CD4-positive, alpha-beta T cell (primary cell): ENCODE measurements around the gene HS3ST3B1. TPM values are rescaled to one million over a fixed set of nuclear protein-coding genes. Genes with fewer than 3 reads are reported as not detected.

Source experiments
- ATAC-seq: fragments of 200-7000 bp; cut with Tn5 transposase; one replicate; pipeline ENCODE4 v1.10.0; 2022; ENCODE audit warnings: mild to moderate bottlenecking; ENCODE audit not compliant: poor library complexity
- CTCF ChIA-PET: fragments of 350-600 bp; sonication (Branson Sonifier 250); formaldehyde crosslinking; loops from one replicate; lab custom pipeline; 2021; ENCODE audit warnings: antibody characterized with exemption, inconsistent platforms; lab: Charles Lee
- POLR2A ChIA-PET: fragments of 350-600 bp; sonication (Branson Sonifier 250); formaldehyde crosslinking; loops from one replicate; lab custom pipeline; 2021; ENCODE audit warnings: antibody characterized with exemption, inconsistent platforms; lab: Charles Lee
- DNase-seq, 14 experiments: peaks; one replicate each; pipeline ENCODE4 v3.0.0-alpha.2; 2013 to 2020; ENCODE audit warnings: mixed read lengths in 2 of 14
- H3K27ac ChIP-seq, 2 donors: one replicate each; pipeline versions ENCODE4 v1.5.1 to v1.7.0; 2013; ENCODE audit warnings: low read length in 2 of 2, low read depth in 1 of 2, mild to moderate bottlenecking in 1 of 2
- H3K27me3 ChIP-seq, 2 experiments: 1 replicate in 1 of 2; 2 replicates in 1 of 2; pipeline versions ENCODE4 v1.6.1 to v1.7.0; 2013; ENCODE audit warnings: low read length in 2 of 2, control low read depth in 1 of 2, mild to moderate bottlenecking in 1 of 2, moderate library complexity in 1 of 2; ENCODE audit not compliant: insufficient read depth in 2 of 2, control insufficient read depth in 1 of 2
- H3K36me3 ChIP-seq: one replicate; pipeline ENCODE4 v1.6.1; 2013; ENCODE audit warnings: low read length, control low read depth; ENCODE audit not compliant: insufficient read depth
- H3K4me1 ChIP-seq: one replicate; pipeline ENCODE4 v1.6.1; 2013; ENCODE audit warnings: low read length, control low read depth; ENCODE audit not compliant: insufficient read depth
- H3K4me3 ChIP-seq: one replicate; pipeline ENCODE4 v1.5.1; 2013; ENCODE audit warnings: mild to moderate bottlenecking, low read length, moderate library complexity
- H3K9me3 ChIP-seq, 2 experiments: 1 replicate in 1 of 2; 2 replicates in 1 of 2; pipeline versions ENCODE4 v1.6.1 to v1.7.0; 2013; ENCODE audit warnings: low read length in 2 of 2, mild to moderate bottlenecking in 2 of 2, control low read depth in 1 of 2, moderate library complexity in 1 of 2; ENCODE audit not compliant: control insufficient read depth in 1 of 2, insufficient read depth in 1 of 2
- H3K27ac Mint-ChIP-seq: one replicate; pipeline ENCODE4 v1.8.0; 2020; ENCODE audit warnings: mixed read lengths
- H3K27me3 Mint-ChIP-seq: one replicate; pipeline ENCODE4 v1.8.0; 2021; ENCODE audit warnings: mixed read lengths
- H3K36me3 Mint-ChIP-seq: one replicate; pipeline ENCODE4 v1.8.0; 2021; ENCODE audit warnings: low read depth, mixed read lengths
- H3K4me1 Mint-ChIP-seq: one replicate; pipeline ENCODE4 v1.8.0; 2021; ENCODE audit warnings: low read depth, mixed read lengths
- H3K4me3 Mint-ChIP-seq: one replicate; pipeline ENCODE4 v1.8.0; 2020; ENCODE audit warnings: mild to moderate bottlenecking, mixed read lengths
- H3K9me3 Mint-ChIP-seq: one replicate; pipeline ENCODE4 v1.8.0; 2020; ENCODE audit warnings: mixed read lengths
- intact Hi-C, 2 experiments: fragments of 100-400 bp; cut with DNase I in 1 of 2; cut with micrococcal nuclease in 1 of 2; formaldehyde crosslinking; loops; one replicate each; pipeline versions ENCODE4 v1.15.1 to v1.9.0; 2023 to 2025; cut with DNase I, micrococcal nuclease
- total RNA-seq, 174 experiments: library from RNA in 2 of 174; stranded (reverse) in 2 of 174; gene quantifications; one replicate each; pipeline ENCODE4 v1.2.3 and lab custom pipeline; 2021 to 2026
- TF ChIP-seq, protein P1 (sequence below): fragments of 200-600 bp; IDR thresholded peaks from one replicate; pipeline ENCODE4 v1.8.0; 2022; ENCODE audit warnings: antibody characterized with exemption, mild to moderate bottlenecking

The HS3ST3B1 gene
- total RNA-seq, 2 experiments from 2014 or later = 9.3 to 11.5 TPM

DNA sequence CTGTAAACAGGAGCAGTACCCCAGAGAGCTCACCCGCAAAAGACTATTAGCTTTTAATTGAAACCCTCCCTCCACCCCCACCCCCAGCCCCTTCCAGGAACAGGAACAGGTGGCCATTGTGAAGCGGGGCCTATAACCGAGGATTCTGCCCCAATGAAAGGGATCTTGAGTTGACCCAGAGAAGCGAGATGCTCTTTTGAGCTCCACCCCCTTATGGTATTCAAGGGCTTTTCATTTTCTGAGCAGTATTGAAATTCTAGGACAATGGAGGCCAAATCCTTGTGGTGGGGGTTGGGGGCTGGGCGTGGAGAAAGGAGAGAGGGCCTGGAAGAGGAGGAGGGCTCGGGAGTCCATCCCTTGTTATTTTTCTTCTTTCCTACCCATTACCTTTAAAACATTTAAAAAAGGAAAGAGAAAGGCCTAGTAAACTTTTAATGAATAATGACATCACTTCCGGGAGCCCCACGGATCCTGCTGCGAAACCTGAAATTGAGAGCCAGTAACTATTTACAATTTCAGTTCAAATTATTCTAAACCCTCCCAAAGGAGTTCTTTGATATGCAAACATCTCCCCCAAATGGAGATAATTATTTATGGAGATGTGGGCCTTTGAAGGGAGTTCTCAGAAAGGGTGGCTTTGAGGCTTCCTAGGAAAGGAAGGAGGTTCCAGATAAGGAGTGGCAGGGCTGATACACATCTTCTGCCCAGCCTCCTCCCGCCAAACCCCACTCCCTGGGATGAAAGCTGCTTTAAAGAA, 30.5 kb downstream of the HS3ST3B1 start:
- peak overlapping the region; percentile 79 for H3K27ac Mint-ChIP-seq

DNA sequence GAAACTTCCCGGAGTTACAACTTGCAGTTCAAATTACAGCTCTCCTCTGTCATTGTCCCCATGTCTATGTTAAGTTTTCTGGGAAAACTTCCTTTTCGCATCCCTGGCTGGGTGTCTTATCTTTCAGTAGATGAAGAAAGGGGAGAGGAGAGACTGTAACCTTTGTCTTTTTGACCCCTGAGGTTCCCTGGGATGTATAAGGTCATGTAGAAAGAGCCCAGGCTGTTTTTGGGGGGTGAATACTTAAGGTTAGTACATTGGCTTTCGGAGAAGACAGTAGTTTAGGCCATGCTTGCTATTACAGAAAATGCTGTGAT, 31.1 kb downstream of the HS3ST3B1 start:
- H3K36me3 Mint-ChIP-seq = peaks cover 13% of the 10 kb centered on the region
- H3K4me3 Mint-ChIP-seq = no peak overlapping the region
- CTCF ChIA-PET = interaction anchor here (0.5 kb wide), 1 partner anchor 746 kb away, joined by 4 read pairs; no protein-coding TSS in a partner anchor
- POLR2A ChIA-PET = interaction anchor here (1.1 kb wide), 1 partner anchor 97 kb away, joined by 5 read pairs; no protein-coding TSS in a partner anchor
- TF ChIP-seq, protein P1, sequence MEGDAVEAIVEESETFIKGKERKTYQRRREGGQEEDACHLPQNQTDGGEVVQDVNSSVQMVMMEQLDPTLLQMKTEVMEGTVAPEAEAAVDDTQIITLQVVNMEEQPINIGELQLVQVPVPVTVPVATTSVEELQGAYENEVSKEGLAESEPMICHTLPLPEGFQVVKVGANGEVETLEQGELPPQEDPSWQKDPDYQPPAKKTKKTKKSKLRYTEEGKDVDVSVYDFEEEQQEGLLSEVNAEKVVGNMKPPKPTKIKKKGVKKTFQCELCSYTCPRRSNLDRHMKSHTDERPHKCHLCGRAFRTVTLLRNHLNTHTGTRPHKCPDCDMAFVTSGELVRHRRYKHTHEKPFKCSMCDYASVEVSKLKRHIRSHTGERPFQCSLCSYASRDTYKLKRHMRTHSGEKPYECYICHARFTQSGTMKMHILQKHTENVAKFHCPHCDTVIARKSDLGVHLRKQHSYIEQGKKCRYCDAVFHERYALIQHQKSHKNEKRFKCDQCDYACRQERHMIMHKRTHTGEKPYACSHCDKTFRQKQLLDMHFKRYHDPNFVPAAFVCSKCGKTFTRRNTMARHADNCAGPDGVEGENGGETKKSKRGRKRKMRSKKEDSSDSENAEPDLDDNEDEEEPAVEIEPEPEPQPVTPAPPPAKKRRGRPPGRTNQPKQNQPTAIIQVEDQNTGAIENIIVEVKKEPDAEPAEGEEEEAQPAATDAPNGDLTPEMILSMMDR = no peak
- intact Hi-C loops = no loop called here
- H3K4me1 ChIP-seq = peaks cover 57% of the 10 kb centered on the region
- DNase-seq (no peak), ATAC-seq (no peak)
- no peak overlapping the region for H3K27ac ChIP-seq
- no peaks in the 10 kb centered on the region for H3K9me3 Mint-ChIP-seq
- H3K27ac Mint-ChIP-seq = peak overlapping the region; percentile 79
- peaks cover 0 to 3% of the 10 kb centered on the region in 2 experiments for H3K9me3 ChIP-seq
- no peaks in the 10 kb centered on the region for H3K27me3 ChIP-seq
- H3K4me1 Mint-ChIP-seq = peaks cover 97% of the 10 kb centered on the region
- H3K27me3 Mint-ChIP-seq = no peaks in the 10 kb centered on the region
- no peak overlapping the region for H3K4me3 ChIP-seq
- no peaks in the 10 kb centered on the region for H3K36me3 ChIP-seq

More for the DNA sequence above, 30.5 kb downstream of the HS3ST3B1 start:
- Histone ChIP-seq H3K4me3 (no peak overlapping the region), H3K36me3 (no peaks in the 10 kb centered on the region), H3K27ac (no peak overlapping the region), H3K27me3 (no peaks in the 10 kb centered on the region), H3K9me3 (peaks cover 0 to 3% of the 10 kb centered on the region in 2 experiments), H3K4me1 (peaks cover 55% of the 10 kb centered on the region)
- Mint-ChIP-seq H3K4me3 (no peak overlapping the region), H3K27me3 (no peaks in the 10 kb centered on the region), H3K4me1 (peaks cover 97% of the 10 kb centered on the region), H3K36me3 (peaks cover 14% of the 10 kb centered on the region), H3K9me3 (no peaks in the 10 kb centered on the region)
- ChIA-PET POLR2A (interaction anchor here (1.5 kb wide), 1 partner anchor 10 kb away, joined by 3 read pairs; no protein-coding TSS in a partner anchor), CTCF (interaction anchor here (0.5 kb wide), 1 partner anchor 746 kb away, joined by 4 read pairs; no protein-coding TSS in a partner anchor)
- no peak for DNase-seq
- intact Hi-C loops = no loop called here
- ATAC-seq = no peak
- TF ChIP-seq, protein P1 = no peak

DNA sequence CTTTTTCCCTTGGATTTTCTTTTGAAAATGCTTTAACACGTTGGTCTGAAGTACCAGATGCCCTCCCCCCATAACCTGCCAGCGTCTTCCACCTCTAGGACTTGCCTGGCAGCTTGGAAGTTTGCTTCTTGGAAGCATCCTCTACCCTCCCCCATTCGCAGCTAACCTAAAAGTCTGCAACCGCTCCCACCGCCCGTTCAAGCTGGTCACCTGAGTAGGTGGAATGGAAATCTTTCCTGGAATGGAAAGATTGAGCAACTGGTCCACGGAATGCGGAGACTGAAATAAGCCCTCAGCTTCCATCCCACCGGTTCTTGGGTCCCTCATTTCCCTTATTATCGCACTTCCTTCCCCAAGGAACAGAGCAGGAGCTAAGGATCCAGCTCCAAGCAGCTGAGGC, 31.4 kb downstream of the HS3ST3B1 start:
- no peak for ATAC-seq
- intact Hi-C loops = no loop called here
- H3K36me3 Mint-ChIP-seq = peaks cover 12% of the 10 kb centered on the region
- H3K4me1 Mint-ChIP-seq = peaks cover 97% of the 10 kb centered on the region
- TF ChIP-seq, protein P1 = no peak
- POLR2A ChIA-PET = interaction anchor here (1.1 kb wide), 1 partner anchor 96 kb away, joined by 5 read pairs; no protein-coding TSS in a partner anchor
- peaks cover 57% of the 10 kb centered on the region for H3K4me1 ChIP-seq
- no peak overlapping the region for H3K27ac ChIP-seq
- peak overlapping the region; percentile 79 for H3K27ac Mint-ChIP-seq
- no peaks in the 10 kb centered on the region for H3K27me3 Mint-ChIP-seq
- no peak overlapping the region for H3K4me3 Mint-ChIP-seq
- H3K9me3 Mint-ChIP-seq = no peaks in the 10 kb centered on the region
- no peaks in the 10 kb centered on the region for H3K27me3 ChIP-seq
- H3K36me3 ChIP-seq = no peaks in the 10 kb centered on the region
- H3K9me3 ChIP-seq = peaks cover 0 to 3% of the 10 kb centered on the region in 2 experiments
- no peak for DNase-seq
- H3K4me3 ChIP-seq = no peak overlapping the region
- CTCF ChIA-PET = no interaction called here
